NCI-H2107 treated with DMSO at 0.1 percent for 48 hours (cell line): ENCODE measurements around the gene ATXN1.

ENCODE experiments used
- DNase-seq: peaks from one replicate; lab custom pipeline; 2025; ENCODE audit not compliant: unreplicated experiment; lab: John Stamatoyannopoulos, UW

The ATXN1 gene

GRCh38 chr6:16375843-16376242 lies 385.4 kb downstream of the ATXN1 start:
- no peak for DNase-seq

GRCh38 chr6:16375206-16375605 lies 386.1 kb downstream of the ATXN1 start:
- DNase-seq: no peak

- no peak for DNase-seq
Observed at GRCh38 chr6:16374461-16375200, 386.6 kb downstream of the ATXN1 start.

- DNase-seq: no peak
Observed at GRCh38 chr6:16374016-16374415, 387.2 kb downstream of the ATXN1 start.

GRCh38 chr6:16372029-16372776 lies 389.1 kb downstream of the ATXN1 start:
- DNase-seq: no peak

GRCh38 chr6:16371401-16371800 lies 389.9 kb downstream of the ATXN1 start:
- DNase-seq: no peak

GRCh38 chr6:16370943-16371342 lies 390.3 kb downstream of the ATXN1 start:
- no peak for DNase-seq

- no peak for DNase-seq
Observed at GRCh38 chr6:16369989-16370388, 391.3 kb downstream of the ATXN1 start.

GRCh38 chr6:16369140-16369745 lies 392.0 kb downstream of the ATXN1 start:
- DNase-seq: no peak

- no peak for DNase-seq
Observed at GRCh38 chr6:16367571-16367970, 393.7 kb downstream of the ATXN1 start.

- no peak for DNase-seq
Observed at GRCh38 chr6:16363749-16364148, 397.5 kb downstream of the ATXN1 start.

GRCh38 chr6:16362819-16363589 lies 398.3 kb downstream of the ATXN1 start:
- DNase-seq: no peak

GRCh38 chr6:16362296-16362695 lies 399.0 kb downstream of the ATXN1 start:
- no peak for DNase-seq

GRCh38 chr6:16361861-16362260 lies 399.4 kb downstream of the ATXN1 start:
- no peak for DNase-seq

GRCh38 chr6:16361121-16361520 lies 400.1 kb downstream of the ATXN1 start:
- DNase-seq: no peak

GRCh38 chr6:16360365-16360764 lies 400.9 kb downstream of the ATXN1 start:
- no peak for DNase-seq

- no peak for DNase-seq
Observed at GRCh38 chr6:16359563-16359962, 401.7 kb downstream of the ATXN1 start.

GRCh38 chr6:16358531-16359138 lies 402.6 kb downstream of the ATXN1 start:
- DNase-seq: no peak

- no peak for DNase-seq
Observed at GRCh38 chr6:16355699-16356446, 405.4 kb downstream of the ATXN1 start.

GRCh38 chr6:16355238-16355637 lies 406.0 kb downstream of the ATXN1 start:
- DNase-seq: no peak
